GM13977 (cell line): ENCODE results near the gene CNTN5.

ENCODE experiments used
- DNase-seq: peaks from one replicate; pipeline ENCODE4 v3.0.0; 2012; ENCODE audit warnings: low spot score
- in situ Hi-C: fragments of 300-500 bp; cut with MboI; formaldehyde crosslinking; loops from one replicate; pipeline ENCODE4 v1.12.0; 2022; ENCODE audit warnings: low sequenced_read_pairs, low pct_unique_long_range_greater_than_20kb, mixed read lengths, inconsistent platforms; ENCODE audit not compliant: unreplicated experiment
- TF ChIP-seq, protein P1 (sequence below): IDR thresholded peaks from 2 replicates; pipeline ENCODE4 v1.5.1; 2012; ENCODE audit warnings: mild to moderate bottlenecking, control low read depth; ENCODE audit not compliant: insufficient read depth; ENCODE audit errors: extremely low read depth, missing control alignments

CNTN5 gene

DNA sequence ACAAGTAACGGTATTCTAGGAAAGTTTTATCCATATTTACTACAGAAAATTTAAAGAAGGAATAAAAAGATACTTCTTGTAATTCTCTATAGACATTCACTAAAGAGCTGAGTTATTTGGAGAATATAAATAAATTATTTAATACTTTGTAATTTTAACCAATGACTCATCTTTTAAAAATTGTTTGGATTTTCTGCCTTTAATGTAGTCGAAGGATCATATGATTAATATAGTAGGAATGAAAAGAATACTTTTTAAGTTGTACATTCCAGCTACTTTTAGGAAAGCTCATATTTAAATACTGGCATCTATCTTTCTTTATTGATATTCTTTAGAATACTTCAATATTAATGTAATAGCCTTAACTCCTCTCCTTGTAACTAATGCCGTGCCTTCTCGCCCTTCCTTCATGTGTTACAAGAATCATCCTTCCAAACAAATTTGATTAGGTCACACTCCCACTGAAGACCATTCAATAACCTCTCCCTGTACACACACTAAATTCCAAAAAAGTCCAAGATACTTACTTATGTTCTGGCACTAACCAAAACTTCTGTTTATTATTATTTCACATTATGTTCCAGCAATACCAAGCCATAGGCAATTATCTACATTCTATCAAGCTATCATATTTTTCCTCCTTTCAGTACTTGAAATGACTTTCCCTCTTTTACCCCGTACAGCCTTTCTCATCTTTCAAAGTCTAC, 501.9 kb downstream of the CNTN5 start:
- TF ChIP-seq, protein P1, sequence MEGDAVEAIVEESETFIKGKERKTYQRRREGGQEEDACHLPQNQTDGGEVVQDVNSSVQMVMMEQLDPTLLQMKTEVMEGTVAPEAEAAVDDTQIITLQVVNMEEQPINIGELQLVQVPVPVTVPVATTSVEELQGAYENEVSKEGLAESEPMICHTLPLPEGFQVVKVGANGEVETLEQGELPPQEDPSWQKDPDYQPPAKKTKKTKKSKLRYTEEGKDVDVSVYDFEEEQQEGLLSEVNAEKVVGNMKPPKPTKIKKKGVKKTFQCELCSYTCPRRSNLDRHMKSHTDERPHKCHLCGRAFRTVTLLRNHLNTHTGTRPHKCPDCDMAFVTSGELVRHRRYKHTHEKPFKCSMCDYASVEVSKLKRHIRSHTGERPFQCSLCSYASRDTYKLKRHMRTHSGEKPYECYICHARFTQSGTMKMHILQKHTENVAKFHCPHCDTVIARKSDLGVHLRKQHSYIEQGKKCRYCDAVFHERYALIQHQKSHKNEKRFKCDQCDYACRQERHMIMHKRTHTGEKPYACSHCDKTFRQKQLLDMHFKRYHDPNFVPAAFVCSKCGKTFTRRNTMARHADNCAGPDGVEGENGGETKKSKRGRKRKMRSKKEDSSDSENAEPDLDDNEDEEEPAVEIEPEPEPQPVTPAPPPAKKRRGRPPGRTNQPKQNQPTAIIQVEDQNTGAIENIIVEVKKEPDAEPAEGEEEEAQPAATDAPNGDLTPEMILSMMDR, result no peak
- no peak for DNase-seq
- in situ Hi-C loops, result no loop called here

DNA sequence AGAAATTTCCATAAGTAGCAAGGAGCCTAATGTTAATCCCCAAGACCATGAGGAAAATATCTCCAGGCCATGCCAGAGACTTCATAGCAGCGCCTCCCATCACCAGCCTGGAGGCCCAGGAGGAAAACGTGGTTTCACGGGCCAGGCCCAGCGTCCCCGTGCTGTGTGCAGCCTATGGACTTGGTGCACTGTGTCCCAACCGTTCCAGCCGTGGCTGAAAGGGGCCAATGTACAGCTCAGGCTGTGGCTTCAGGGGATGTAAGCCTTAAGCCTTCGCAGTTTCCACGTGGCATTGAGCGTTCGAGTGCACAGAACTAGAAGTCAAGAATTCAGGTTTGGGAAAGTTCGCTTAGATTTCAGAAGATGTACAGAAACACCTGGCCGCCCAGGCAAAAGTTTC, 510.7 kb downstream of the CNTN5 start:
- TF ChIP-seq, protein P1, result no peak
- in situ Hi-C loops, result no loop called here
- DNase-seq, result no peak

DNA sequence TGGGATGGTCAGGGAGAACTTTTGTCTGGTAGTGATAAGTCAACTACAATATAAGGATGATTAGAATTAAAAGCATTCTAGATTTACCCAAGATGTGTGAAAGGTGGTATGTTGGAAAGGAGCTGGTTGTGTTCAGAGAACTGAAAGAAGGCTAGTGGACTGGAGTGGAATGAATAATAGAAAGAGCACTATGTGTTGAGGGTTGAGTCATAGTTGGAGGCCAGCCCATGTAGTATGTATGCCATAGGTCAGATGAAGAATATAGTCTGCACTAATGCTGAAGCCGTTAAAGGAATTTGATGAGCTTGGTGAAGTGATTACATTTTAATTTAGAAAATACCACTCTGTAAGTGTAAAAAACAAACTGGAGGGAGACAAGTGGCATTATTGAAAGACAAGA, 514.1 kb downstream of the CNTN5 start:
- TF ChIP-seq, protein P1, result no peak
- in situ Hi-C loops, result no loop called here
- no peak for DNase-seq

DNA sequence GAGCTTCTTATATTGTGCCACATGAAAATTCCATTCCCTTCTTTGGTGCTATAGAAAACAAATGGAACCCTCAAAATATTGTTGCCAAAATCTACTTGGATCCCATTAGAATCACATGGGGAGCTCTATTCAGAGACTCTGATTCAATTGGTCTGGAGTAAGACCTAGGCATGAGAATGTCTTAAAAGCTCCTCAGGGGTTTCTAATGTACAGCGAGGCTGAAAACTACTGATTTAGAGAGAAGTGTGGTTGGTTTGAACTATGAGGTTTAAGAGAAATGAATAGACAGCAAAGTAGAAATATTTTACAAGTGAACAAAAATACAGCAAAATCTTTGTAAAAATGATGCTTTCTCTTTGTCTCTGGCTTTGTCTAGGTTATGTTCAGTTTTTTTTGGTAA, 514.7 kb downstream of the CNTN5 start:
- no peak for DNase-seq
- TF ChIP-seq, protein P1, result no peak
- in situ Hi-C loops, result no loop called here

DNA sequence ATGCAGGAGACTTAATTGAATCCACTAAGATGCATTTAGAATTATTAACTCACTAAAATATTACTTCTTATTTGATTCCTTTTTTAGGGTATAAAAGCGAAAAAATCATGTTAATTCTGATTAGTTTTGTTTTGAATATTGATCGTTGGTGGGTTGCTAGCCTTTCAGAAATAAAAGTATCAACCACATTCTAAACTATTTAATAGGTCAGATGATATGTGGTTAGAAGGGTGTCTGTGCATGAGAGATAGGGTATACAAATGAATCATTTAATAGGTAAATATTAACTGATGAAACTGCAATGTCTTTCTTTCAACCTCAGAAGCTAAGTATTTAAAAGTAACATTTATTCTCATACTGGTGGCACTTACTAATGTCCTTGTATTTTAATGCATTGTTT, 515.1 kb downstream of the CNTN5 start:
- in situ Hi-C loops, result no loop called here
- TF ChIP-seq, protein P1, result no peak
- no peak for DNase-seq

DNA sequence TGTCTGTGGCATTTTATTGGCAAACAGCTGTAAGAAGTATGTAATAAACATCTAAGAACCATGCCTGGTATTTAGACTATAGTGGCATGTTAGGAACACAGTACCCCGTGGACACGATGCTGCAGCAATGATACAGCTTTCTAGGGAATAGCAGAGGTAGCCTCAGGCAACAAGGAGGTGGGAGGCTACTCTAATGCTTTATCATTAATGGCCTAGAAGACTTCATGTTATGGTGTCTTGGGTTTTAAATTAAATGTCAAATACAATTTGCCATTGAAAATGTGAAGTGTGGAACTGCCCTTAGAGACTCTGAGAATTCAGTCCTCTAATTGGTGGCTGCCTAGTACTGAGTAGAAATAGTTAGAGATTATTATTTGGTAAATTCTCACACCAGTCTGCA, 516.9 kb downstream of the CNTN5 start:
- TF ChIP-seq, protein P1, result no peak
- DNase-seq, result no peak
- in situ Hi-C loops, result no loop called here
